ENCODE results near the gene DACT2.

The DACT2 gene

DNA sequence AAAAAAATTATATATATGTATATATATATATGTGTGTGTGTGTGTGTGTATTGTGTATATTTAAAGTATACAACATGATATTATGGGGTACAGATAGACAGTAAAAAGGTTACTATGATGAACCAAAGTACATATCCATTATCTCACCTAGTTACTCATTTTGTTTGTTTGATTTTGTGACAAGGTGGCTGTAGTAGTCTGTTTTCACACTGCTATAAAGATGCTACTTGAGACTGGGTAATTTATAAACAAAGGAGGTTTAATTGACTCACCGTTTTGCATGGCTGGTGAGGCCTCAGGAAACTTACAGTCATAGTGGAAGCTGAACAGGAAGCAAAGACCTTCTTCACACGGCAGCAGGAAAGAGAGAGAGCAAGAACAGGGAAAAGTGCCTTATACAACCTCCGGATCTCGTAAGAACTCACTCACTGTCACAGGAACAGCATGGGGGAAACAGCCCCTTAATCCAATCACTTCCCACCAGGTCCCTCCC is 30.2 kb upstream of the DACT2 start:
- DNase-seq: no peak

GRCh38 chr6:168348186-168348585 is 28.6 kb upstream of the DACT2 start:
- DNase-seq: no peak

GRCh38 chr6:168347615-168348014 is 28.0 kb upstream of the DACT2 start:
- no peak for DNase-seq

GRCh38 chr6:168347053-168347452 is 27.5 kb upstream of the DACT2 start:
- DNase-seq: no peak

GRCh38 chr6:168345896-168346754 is 26.5 kb upstream of the DACT2 start:
- DNase-seq: no peak

- DNase-seq: no peak
Observed at GRCh38 chr6:168345266-168345665, 25.7 kb upstream of the DACT2 start.

DNA sequence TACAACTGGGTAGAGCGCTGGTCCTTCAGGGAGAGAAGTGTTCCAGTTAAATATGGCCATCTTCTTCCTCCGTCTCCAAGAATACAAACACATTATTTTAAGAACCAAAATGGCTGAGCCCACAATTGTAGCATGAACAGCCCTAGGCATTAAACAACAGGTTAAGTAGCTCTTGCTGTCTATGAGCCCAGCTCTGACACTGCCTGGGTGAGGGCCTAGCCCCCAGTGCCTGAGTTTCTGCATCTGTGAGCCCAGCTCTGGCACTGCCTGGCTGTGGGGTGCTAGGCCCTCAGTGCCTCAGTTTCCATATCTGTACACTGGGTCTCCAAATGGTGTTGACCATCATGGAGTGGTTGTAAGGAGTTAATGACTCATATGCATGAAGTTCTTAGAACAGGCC is 24.8 kb upstream of the DACT2 start:
- DNase-seq: no peak

DNA sequence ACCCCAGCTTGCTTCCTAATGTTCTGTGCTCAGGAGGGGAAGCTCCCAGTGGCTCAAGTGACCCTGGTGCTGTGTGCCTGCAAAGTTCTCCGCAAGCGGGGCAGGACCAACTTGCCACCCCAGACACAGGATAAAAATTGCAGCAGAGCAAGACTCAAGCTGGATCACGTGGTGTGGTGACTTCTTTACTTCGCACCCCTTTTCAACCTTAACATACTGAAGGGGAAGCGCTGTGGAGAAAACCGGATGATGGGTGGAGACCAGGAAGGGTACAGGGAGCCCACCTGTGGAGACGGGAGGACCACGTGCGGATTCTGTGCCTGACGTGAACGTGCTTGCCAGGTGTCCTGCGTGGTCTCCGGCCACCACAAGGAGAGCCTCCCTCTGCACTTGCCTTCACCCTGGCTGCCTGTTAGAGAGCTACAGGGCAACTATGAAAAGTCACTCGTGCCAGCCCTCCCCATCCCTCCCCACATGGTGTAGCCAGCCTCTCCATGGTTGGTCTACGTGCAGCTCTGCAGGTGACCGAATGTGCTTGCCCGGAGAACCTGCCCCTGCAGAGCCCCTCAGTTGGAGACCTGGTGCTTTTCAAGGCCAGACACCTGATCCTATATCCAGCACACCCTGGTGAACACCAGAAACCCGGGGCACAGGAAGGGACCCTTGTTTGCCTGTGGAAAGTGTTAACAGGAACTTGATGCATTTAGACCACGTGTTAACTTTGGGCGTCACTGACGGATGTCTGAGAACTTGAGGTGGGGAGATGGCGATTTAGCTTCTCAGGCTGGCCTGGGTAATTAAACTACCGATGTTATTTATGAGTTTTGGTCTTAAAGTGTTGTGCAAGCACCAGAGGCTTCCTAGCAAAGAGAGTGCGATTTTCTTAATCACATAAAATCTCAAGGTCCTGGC is 23.9 kb upstream of the DACT2 start:
- DNase-seq: no peak

- no peak for DNase-seq
Observed at GRCh38 chr6:168342636-168343035, 23.1 kb upstream of the DACT2 start.

DNA sequence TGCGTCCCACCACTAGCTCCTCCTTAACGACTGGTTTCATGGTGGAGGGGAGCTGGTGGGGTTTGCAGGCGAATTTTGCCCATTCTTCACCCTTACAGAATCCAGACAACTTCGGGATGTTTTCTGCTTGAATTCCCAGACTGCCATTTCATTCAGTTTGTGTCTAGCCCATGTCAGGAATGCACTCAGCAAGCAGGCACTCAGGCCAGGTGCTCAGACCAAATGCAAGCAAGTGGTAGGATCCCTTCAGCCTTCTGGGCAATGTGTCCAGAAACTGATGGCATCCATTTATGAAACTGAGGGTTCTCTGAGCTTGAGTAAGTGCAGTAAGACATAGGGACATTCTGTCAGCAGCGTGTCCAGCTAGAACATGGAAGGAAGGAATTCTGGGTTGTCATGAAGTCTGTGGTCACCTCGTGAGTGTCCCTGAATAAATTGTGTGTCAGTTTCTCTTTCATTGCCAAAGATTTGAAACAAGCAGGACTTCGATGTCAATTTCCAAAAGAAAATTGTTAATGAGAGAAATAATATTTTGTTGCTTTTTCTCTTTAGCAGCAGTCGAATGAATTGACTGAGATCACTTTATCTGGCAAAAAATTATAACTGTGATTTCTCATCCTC is 21.8 kb upstream of the DACT2 start:
- no peak for DNase-seq

- no peak for DNase-seq
Observed at GRCh38 chr6:168340819-168341218, 21.2 kb upstream of the DACT2 start.

DNA sequence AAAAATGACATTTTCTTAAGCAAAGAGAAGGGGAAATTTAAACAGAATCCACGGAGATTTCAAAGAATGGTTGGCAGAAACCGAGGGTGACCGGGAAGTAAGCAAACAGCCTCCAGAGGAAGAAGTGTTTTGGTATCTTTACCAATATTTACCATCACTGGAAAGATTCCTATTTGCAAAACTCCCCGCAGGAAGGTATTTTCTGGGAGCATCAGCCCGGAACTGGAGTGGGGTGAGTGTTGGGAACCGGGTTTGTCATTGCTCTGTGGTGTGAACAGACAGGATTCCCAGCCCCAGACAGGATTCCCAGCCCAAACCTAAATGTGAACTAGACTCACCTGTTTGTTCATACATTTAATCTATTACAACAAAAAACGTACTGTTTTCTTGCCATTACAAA is 19.2 kb upstream of the DACT2 start:
- no peak for DNase-seq

- DNase-seq: no peak
Observed at GRCh38 chr6:168336967-168337366, 17.4 kb upstream of the DACT2 start.

DNA sequence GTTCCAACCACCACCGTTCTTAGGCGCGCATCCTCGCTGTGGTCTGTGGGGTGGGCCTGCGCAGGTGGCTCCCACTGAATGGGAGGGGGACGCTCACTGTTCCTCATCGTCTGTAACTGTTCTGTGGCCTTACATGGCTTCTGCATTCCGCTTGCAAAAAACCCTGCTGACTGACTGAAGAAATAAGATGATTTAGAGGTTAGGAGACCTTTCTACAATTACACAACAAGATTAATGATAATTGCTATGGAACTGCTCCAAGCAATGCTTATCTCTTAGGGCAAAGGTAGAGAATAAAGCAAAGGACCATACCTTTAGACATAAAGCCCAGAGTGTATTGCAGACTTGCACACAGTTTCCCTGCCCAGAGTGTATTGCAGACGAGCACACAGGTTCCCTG is 14.4 kb upstream of the DACT2 start:
- no peak for DNase-seq

- DNase-seq: no peak
Observed at GRCh38 chr6:168333491-168333890, 13.9 kb upstream of the DACT2 start.

- no peak for DNase-seq
Observed at GRCh38 chr6:168333039-168333438, 13.5 kb upstream of the DACT2 start.

DNA sequence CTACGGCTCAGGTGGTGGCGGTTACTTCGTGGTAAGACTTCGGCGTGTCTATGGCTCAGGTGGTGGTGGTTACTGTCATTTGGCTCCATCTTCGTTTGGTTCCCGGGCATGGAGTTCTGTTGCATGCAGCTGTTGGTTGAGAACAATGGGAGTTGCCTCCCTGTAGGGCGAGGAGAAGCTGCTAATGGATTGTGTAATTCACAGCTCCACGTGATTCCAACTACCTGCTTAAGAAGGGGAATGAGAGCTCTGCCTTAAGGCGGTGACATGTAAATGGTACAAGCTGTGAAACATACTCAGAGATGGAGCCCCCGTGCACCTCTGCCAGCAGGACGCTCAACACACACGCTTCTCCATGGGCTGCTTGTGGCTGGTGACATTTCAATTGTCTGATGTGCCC is 12.4 kb upstream of the DACT2 start:
- DNase-seq: no peak

GRCh38 chr6:168331058-168331457 is 11.5 kb upstream of the DACT2 start:
- no peak for DNase-seq

DNA sequence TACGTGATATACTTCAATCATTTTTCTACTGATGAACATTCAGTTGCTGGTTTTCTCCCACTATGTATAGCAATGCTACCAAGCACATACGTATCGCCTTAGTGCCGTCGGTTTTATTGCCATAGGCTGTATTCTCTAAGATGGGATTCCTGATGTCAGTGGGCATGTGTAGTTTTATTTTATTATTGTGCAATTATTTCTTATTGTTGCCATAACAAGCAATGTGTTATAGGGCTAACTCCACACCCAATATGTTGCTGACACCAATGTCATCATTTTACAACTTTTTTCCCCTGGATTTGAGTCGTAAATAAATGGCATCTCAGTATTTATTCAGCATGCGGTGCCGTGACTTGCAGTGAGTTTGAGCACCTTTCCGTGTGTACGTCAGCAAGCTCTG is 10.8 kb upstream of the DACT2 start:
- DNase-seq: no peak

DNA sequence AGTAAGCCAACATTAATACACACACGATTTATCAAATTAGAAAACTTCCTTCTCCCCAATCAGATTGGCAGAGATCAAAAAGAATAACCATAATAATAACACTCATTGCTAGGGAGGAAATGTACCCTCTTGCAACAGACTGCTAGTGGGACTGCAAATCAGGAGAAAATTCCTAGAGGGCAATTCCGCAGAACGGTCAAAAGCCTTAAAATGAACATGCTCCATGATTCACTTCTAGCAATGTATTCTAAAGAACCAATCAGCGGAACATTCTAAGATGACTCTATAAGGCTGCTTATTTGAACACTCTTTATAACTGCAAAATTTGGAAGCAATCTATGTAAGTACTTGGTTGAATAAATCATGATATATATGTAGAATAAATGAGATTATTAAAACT is 8.5 kb upstream of the DACT2 start:
- no peak for DNase-seq

DNA sequence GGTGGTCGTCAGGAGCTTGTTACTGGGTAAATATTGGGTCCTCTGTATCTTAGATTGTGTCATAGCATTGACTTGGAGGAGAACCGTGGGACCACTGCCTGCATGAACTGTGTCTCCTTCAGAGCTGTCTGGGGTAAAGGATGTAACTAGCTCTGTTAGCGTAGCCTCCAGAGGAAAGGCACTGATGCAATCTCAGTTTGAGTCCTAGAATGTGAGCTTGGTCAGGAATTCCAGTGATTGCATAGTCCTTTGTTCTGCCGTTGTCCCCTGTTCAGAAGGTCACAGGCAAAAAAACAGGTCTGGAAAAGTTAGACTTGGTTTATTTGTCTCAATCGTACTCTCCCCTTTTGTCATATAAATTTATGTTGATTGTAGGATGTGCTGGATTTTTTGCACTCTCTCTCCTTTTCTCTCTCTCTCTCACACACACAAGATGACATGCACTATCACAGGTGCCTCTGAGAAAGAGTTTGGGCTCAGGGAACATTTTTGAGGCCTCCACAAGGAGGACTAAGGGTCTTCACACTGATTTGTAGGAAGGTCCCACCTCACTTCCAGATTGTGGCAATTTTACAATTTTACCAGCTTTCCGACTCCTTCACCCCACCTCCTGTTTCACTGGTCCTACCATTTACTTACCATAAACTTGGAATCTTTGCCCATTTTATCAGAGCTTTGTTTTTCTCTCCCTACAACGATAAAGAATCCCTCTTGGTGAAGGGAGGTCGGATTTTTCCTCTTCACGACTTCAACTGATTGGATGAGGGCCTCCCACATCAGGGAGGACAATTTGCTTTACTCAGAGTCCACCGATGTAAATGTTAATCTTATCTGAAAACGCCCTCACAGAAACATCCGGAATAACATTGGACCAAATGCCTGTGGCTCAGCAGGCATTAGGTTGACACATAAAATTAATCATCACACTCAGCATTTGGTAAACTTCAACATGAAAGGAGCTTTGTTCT is 7.0 kb upstream of the DACT2 start:
- DNase-seq: no peak

GRCh38 chr6:168322966-168323365 is 3.4 kb upstream of the DACT2 start:
- DNase-seq: no peak

Measured in activated CD4-positive, alpha-beta T cell treated with anti-CD3 and anti-CD28 coated beads, Interleukin-2, amount 50 U/mL, for 48 hours (primary cell).